SK-N-SH treated with all-trans-retinoic acid at 6 μM for 48 hours (cell line): ENCODE measurements around the gene PIP5K1C.

Source experiments
- ATAC-seq: fragments of 200-7000 bp; cut with Tn5 transposase; 3 replicates; pipeline ENCODE4 v1.9.1; 2020; ENCODE audit warnings: mild to moderate bottlenecking, moderate library complexity
- ARNTL ChIP-seq: fragments of 450-650 bp; formaldehyde crosslinking; IDR thresholded peaks from 2 replicates; pipeline ENCODE4 v1.5.0; 2020; ENCODE audit warnings: low read depth, mild to moderate bottlenecking, moderate library complexity, borderline replicate concordance
- BACH2 ChIP-seq: fragments of 250-450 bp; sonication (Bioruptor Pico); IDR thresholded peaks from 2 replicates; pipeline ENCODE4 v1.9.0; 2021; ENCODE audit warnings: mild to moderate bottlenecking, borderline replicate concordance
- CREB5 ChIP-seq: fragments of 250-450 bp; sonication (Bioruptor Pico); IDR thresholded peaks from 2 replicates; pipeline ENCODE4 v1.5.1; 2020; ENCODE audit warnings: low read depth, mild to moderate bottlenecking, moderate library complexity
- CSDC2 ChIP-seq: fragments of 250-450 bp; sonication (Bioruptor Pico); IDR thresholded peaks from 2 replicates; pipeline ENCODE4 v1.5.0; 2020; ENCODE audit warnings: mild to moderate bottlenecking, moderate library complexity
- ESRRG ChIP-seq: fragments of 250-450 bp; sonication (Bioruptor Pico); IDR thresholded peaks from 2 replicates; pipeline ENCODE4 v1.6.1; 2021; ENCODE audit warnings: mild to moderate bottlenecking
- GLIS3 ChIP-seq: fragments of 250-450 bp; sonication (Bioruptor Pico); IDR thresholded peaks from 2 replicates; pipeline ENCODE4 v1.5.0; 2020; ENCODE audit warnings: mild to moderate bottlenecking, moderate library complexity
- ISL1 ChIP-seq: fragments of 250-450 bp; sonication (Bioruptor Pico); IDR thresholded peaks from 2 replicates; pipeline ENCODE4 v2.1.2; 2022; ENCODE audit warnings: mild to moderate bottlenecking, moderate library complexity
- OSR1 ChIP-seq: fragments of 250-450 bp; sonication (Bioruptor Pico); IDR thresholded peaks from 2 replicates; pipeline ENCODE4 v1.8.0; 2022; ENCODE audit warnings: moderate library complexity, mild to moderate bottlenecking, inconsistent platforms
- PATZ1 ChIP-seq: fragments of 250-450 bp; sonication (Bioruptor Pico); IDR thresholded peaks from 2 replicates; pipeline ENCODE4 v1.8.0; 2020; ENCODE audit warnings: mild to moderate bottlenecking, moderate library complexity, borderline replicate concordance
- PPARA ChIP-seq: fragments of 250-450 bp; sonication (Bioruptor Pico); IDR thresholded peaks from 2 replicates; pipeline ENCODE4 v1.5.0; 2020; ENCODE audit warnings: mild to moderate bottlenecking, borderline replicate concordance
- RARB ChIP-seq: fragments of 250-450 bp; sonication (Bioruptor Pico); IDR thresholded peaks from 2 replicates; pipeline ENCODE4 v1.8.0; 2021; ENCODE audit warnings: mild to moderate bottlenecking, moderate library complexity
- SNAI2 ChIP-seq: fragments of 250-450 bp; sonication (Bioruptor Pico); IDR thresholded peaks from 2 replicates; pipeline ENCODE4 v1.5.0; 2020; ENCODE audit warnings: mild to moderate bottlenecking, moderate library complexity
- TCF4 ChIP-seq: fragments of 250-450 bp; sonication (Bioruptor Pico); IDR thresholded peaks from 2 replicates; pipeline ENCODE4 v1.8.0; 2021; ENCODE audit warnings: mild to moderate bottlenecking, moderate library complexity, borderline replicate concordance
- TOX ChIP-seq: fragments of 250-450 bp; sonication (Bioruptor Pico); IDR thresholded peaks from 2 replicates; pipeline ENCODE4 v1.8.0; 2021; ENCODE audit warnings: mild to moderate bottlenecking, moderate library complexity, borderline replicate concordance
- TSHZ2 ChIP-seq: fragments of 250-450 bp; sonication (Bioruptor Pico); IDR thresholded peaks from 2 replicates; pipeline ENCODE4 v1.5.0; 2020; ENCODE audit warnings: mild to moderate bottlenecking, moderate library complexity
- ZFP3 ChIP-seq: fragments of 250-450 bp; sonication (Bioruptor Pico); IDR thresholded peaks from 2 replicates; pipeline ENCODE4 v1.5.0; 2020; ENCODE audit warnings: mild to moderate bottlenecking, moderate library complexity
- ZNF565 ChIP-seq: fragments of 450-650 bp; formaldehyde crosslinking; conservative IDR thresholded peaks from 2 replicates; pipeline ENCODE4 v1.5.0; 2020; ENCODE audit warnings: low read depth, mild to moderate bottlenecking, moderate library complexity
- ZNF70 ChIP-seq: fragments of 450-650 bp; formaldehyde crosslinking; IDR thresholded peaks from 2 replicates; pipeline ENCODE4 v1.5.0; 2020; ENCODE audit warnings: mild to moderate bottlenecking, moderate library complexity
- ZNF8 ChIP-seq: fragments of 450-650 bp; formaldehyde crosslinking; IDR thresholded peaks from 2 replicates; pipeline ENCODE4 v1.5.0; 2020; ENCODE audit warnings: mild to moderate bottlenecking, moderate library complexity
- TF ChIP-seq, protein P1 (sequence below): fragments of 250-450 bp; sonication (Bioruptor Pico); IDR thresholded peaks from 2 replicates; pipeline ENCODE4 v1.5.1; 2021; ENCODE audit warnings: mild to moderate bottlenecking, moderate library complexity

The PIP5K1C gene

GRCh38 chr19:3605361-3605760 lies 94.9 kb downstream of the PIP5K1C start:
- TF ChIP-seq ZNF565 (no peak), CREB5 (CRISPR knock-in tag) (no peak), SNAI2 (no peak), ZNF70 (CRISPR knock-in tag) (no peak), ZFP3 (CRISPR knock-in tag) (no peak), BACH2 (no peak)
- ATAC-seq, result no peak

- TF ChIP-seq GLIS3 (CRISPR knock-in tag) (no peak), PATZ1 (no peak)
- TF ChIP-seq, all 23 proteins: peak for 0
- no peak for ATAC-seq
These were observed 95.3 kb downstream of the PIP5K1C start for GRCh38 chr19:3604987-3605343.

GRCh38 chr19:3604227-3604986 lies 95.9 kb downstream of the PIP5K1C start:
- ATAC-seq, result no peak
- no peak for TF ChIP-seq TSHZ2 (CRISPR knock-in tag)
- TF ChIP-seq ARNTL, result no peak
- no peak for TF ChIP-seq TCF4 (CRISPR knock-in tag)
- no peak for TF ChIP-seq CSDC2 (CRISPR knock-in tag)
- TF ChIP-seq ZFP3 (CRISPR knock-in tag), result no peak
- TF ChIP-seq ZNF70 (CRISPR knock-in tag), result no peak
- TF ChIP-seq TOX, result no peak
- TF ChIP-seq GLIS3 (CRISPR knock-in tag), result no peak
- no peak for TF ChIP-seq PATZ1
- TF ChIP-seq ZNF565, result no peak
- TF ChIP-seq SNAI2, result no peak
- TF ChIP-seq RARB, result no peak
- TF ChIP-seq ESRRG (CRISPR knock-in tag), result no peak
- TF ChIP-seq ISL1, result no peak

DNA sequence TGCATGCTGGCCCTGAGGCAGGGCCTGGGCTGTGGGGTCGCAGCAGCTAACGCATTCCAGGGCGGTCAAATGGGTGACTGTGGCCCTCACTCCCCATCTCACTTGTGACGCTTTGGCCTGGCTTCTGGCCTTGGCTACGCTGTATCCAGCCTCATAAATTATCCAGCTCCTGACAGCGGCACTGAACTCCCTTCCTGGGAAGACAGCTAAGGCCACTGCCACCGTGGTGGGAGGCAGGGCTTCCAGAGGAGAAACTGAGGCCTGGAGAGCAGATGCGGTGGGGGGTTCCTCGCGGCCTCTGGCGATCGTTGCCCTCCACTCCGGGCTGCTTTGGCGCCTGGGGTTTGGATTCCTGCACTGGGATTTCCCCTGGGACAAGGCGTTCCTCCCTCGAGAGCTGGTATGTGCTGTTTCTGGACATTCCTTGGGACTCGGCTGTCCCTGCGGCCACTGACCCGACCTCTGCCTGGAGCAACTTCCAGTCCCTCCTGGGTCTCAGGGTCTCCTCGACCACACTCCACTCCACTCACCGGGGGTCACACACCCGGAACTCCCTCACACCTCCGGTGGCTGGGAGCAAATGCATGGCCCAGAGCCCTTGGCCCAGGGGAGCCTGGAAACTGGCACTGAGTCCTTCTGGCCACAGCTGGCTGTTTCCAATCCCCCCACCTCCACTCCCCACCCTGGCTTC lies 97.0 kb downstream of the PIP5K1C start:
- ATAC-seq, result no peak
- no peak for TF ChIP-seq OSR1 (CRISPR knock-in tag)
- TF ChIP-seq, protein P1, sequence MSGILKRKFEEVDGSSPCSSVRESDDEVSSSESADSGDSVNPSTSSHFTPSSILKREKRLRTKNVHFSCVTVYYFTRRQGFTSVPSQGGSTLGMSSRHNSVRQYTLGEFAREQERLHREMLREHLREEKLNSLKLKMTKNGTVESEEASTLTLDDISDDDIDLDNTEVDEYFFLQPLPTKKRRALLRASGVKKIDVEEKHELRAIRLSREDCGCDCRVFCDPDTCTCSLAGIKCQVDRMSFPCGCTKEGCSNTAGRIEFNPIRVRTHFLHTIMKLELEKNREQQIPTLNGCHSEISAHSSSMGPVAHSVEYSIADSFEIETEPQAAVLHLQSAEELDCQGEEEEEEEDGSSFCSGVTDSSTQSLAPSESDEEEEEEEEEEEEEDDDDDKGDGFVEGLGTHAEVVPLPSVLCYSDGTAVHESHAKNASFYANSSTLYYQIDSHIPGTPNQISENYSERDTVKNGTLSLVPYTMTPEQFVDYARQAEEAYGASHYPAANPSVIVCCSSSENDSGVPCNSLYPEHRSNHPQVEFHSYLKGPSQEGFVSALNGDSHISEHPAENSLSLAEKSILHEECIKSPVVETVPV (CRISPR knock-in tag), result no peak
- TF ChIP-seq SNAI2, result no peak
- no peak for TF ChIP-seq TOX
- TF ChIP-seq CSDC2 (CRISPR knock-in tag), result no peak
- no peak for TF ChIP-seq CREB5 (CRISPR knock-in tag)
- no peak for TF ChIP-seq ESRRG (CRISPR knock-in tag)
- no peak for TF ChIP-seq PATZ1
- TF ChIP-seq PPARA (CRISPR knock-in tag), result no peak
- TF ChIP-seq ZNF8 (CRISPR knock-in tag), result no peak
